H9 (cell line): ENCODE data around the gene DENND4A. TPM values are rescaled to one million over a fixed set of nuclear protein-coding genes. Genes with fewer than 3 reads are reported as not detected.

Experiments used
- DNase-seq: peaks from one replicate; pipeline ENCODE4 v3.0.0-alpha.2; 2017
- H2AFZ ChIP-seq: one replicate; pipeline ENCODE4 v1.6.1; 2013; ENCODE audit warnings: mild to moderate bottlenecking, low read length, control low read depth, moderate library complexity
- H2AK5ac ChIP-seq: 2 replicates; pipeline ENCODE4 v1.6.1; 2013; ENCODE audit warnings: low read length, control low read depth, mixed read lengths; ENCODE audit not compliant: insufficient read length
- H2BK120ac ChIP-seq: one replicate; pipeline ENCODE4 v1.6.1; 2013; ENCODE audit warnings: low read depth, mild to moderate bottlenecking, low read length, control low read depth, inconsistent platforms; ENCODE audit not compliant: poor library complexity, severe bottlenecking
- H2BK12ac ChIP-seq: 2 replicates; pipeline ENCODE4 v1.6.1; 2013; ENCODE audit warnings: low read length, control low read depth, mixed read lengths, low read depth; ENCODE audit not compliant: insufficient read length
- H2BK15ac ChIP-seq: 2 replicates; pipeline ENCODE4 v1.6.1; 2013; ENCODE audit warnings: low read depth, low read length, control low read depth
- H2BK20ac ChIP-seq: one replicate; pipeline ENCODE4 v1.6.1; 2013; ENCODE audit warnings: low read depth, mild to moderate bottlenecking, low read length, control low read depth, inconsistent platforms; ENCODE audit not compliant: poor library complexity, severe bottlenecking
- H2BK5ac ChIP-seq: 2 replicates; pipeline ENCODE4 v1.6.1; 2013; ENCODE audit warnings: low read length, control low read depth, mixed read lengths; ENCODE audit not compliant: insufficient read length
- H3K14ac ChIP-seq: 2 replicates; pipeline ENCODE4 v1.6.1; 2013; ENCODE audit warnings: low read length, control low read depth; ENCODE audit not compliant: insufficient read depth
- H3K18ac ChIP-seq: 2 replicates; pipeline ENCODE4 v1.6.1; 2013; ENCODE audit warnings: low read depth, mild to moderate bottlenecking, mixed read lengths, low read length, control low read depth; ENCODE audit not compliant: insufficient read length
- H3K23ac ChIP-seq: 2 replicates; pipeline ENCODE4 v1.6.1; 2013; ENCODE audit warnings: low read length, control low read depth, mixed read lengths, low read depth; ENCODE audit not compliant: insufficient read length
- H3K23me2 ChIP-seq: 2 replicates; pipeline ENCODE4 v1.6.1; 2013; ENCODE audit warnings: low read depth, mild to moderate bottlenecking, mixed read lengths, low read length, control low read depth; ENCODE audit not compliant: insufficient read length, poor library complexity, severe bottlenecking
- H3K27ac ChIP-seq: 2 replicates; pipeline ENCODE4 v1.5.1; 2013; ENCODE audit warnings: low read length, control low read depth, mixed read lengths, low read depth; ENCODE audit not compliant: insufficient read length
- H3K27me3 ChIP-seq: 2 replicates; pipeline ENCODE4 v1.6.1; 2013; ENCODE audit warnings: low read length, control low read depth, inconsistent platforms; ENCODE audit not compliant: insufficient read depth
- H3K4ac ChIP-seq: 2 replicates; pipeline ENCODE4 v1.6.1; 2013; ENCODE audit warnings: low read depth, mild to moderate bottlenecking, control low read depth, inconsistent platforms, low read length, moderate library complexity
- H3K4me1 ChIP-seq: 2 replicates; pipeline ENCODE4 v1.6.1; 2013; ENCODE audit warnings: low read length, control low read depth, inconsistent platforms; ENCODE audit not compliant: insufficient read depth
- H3K4me2 ChIP-seq: 2 replicates; pipeline ENCODE4 v1.6.1; 2013; ENCODE audit warnings: low read length, control low read depth, mixed read lengths; ENCODE audit not compliant: insufficient read length, insufficient read depth
- H3K56ac ChIP-seq: 2 replicates; pipeline ENCODE4 v1.6.1; 2013; ENCODE audit warnings: low read depth, mild to moderate bottlenecking, mixed read lengths, low read length, control low read depth; ENCODE audit not compliant: insufficient read length
- H3K79me1 ChIP-seq: 2 replicates; pipeline ENCODE4 v1.6.1; 2013; ENCODE audit warnings: low read depth, mild to moderate bottlenecking, moderate library complexity, low read length, control low read depth, inconsistent platforms; ENCODE audit not compliant: insufficient read depth, poor library complexity, severe bottlenecking
- H3K79me2 ChIP-seq: 2 replicates; pipeline ENCODE4 v1.6.1; 2013; ENCODE audit warnings: low read length, control low read depth, inconsistent platforms; ENCODE audit not compliant: insufficient read depth
- H3K9ac ChIP-seq: 2 replicates; pipeline ENCODE4 v1.6.1; 2013; ENCODE audit warnings: low read length, control low read depth, mixed read lengths; ENCODE audit not compliant: insufficient read length; ENCODE audit errors: extremely low read depth
- H3K9me3 ChIP-seq: one replicate; pipeline ENCODE4 v1.6.1; 2013; ENCODE audit warnings: low read depth, low read length, inconsistent platforms; ENCODE audit not compliant: control insufficient read depth
- H3T11ph ChIP-seq: one replicate; pipeline ENCODE4 v1.6.1; 2013; ENCODE audit warnings: mild to moderate bottlenecking, low read length, control low read depth, inconsistent platforms
- H4K20me1 ChIP-seq: one replicate; pipeline ENCODE4 v1.6.1; 2013; ENCODE audit not compliant: control insufficient read depth, insufficient read length, insufficient read depth
- H4K5ac ChIP-seq: 2 replicates; pipeline ENCODE4 v1.6.1; 2013; ENCODE audit warnings: low read depth, mild to moderate bottlenecking, mixed read lengths, low read length, control low read depth; ENCODE audit not compliant: insufficient read length
- H4K8ac ChIP-seq: replicated peaks from 2 replicates; pipeline ENCODE4 v1.6.1; 2013; ENCODE audit warnings: low read length, control low read depth, mixed read lengths, low read depth; ENCODE audit not compliant: insufficient read length
- H4K91ac ChIP-seq: 2 replicates; pipeline ENCODE4 v1.6.1; 2013; ENCODE audit warnings: low read depth, mild to moderate bottlenecking, moderate library complexity, mixed read lengths, low read length, control low read depth; ENCODE audit not compliant: insufficient read length
- H3K27ac Mint-ChIP-seq, 3 experiments: 2 replicates in 2 of 3; 3 replicates in 1 of 3; pipeline ENCODE4 v1.8.0; 2020 to 2021; ENCODE audit warnings: mixed read lengths in 3 of 3, mild to moderate bottlenecking in 1 of 3, moderate library complexity in 1 of 3
- H3K27me3 Mint-ChIP-seq: 2 replicates; pipeline ENCODE4 v1.8.0; 2021; ENCODE audit warnings: low read depth, mild to moderate bottlenecking, moderate library complexity, mixed read lengths
- H3K36me3 Mint-ChIP-seq, 3 experiments: 2 replicates in 2 of 3; 3 replicates in 1 of 3; pipeline ENCODE4 v1.8.0; 2020 to 2021; ENCODE audit warnings: low read depth in 3 of 3, mixed read lengths in 3 of 3; ENCODE audit not compliant: insufficient read depth in 1 of 3
- H3K4me1 Mint-ChIP-seq, 2 experiments: 2 replicates each; pipeline ENCODE4 v1.8.0; 2020; ENCODE audit warnings: mixed read lengths in 2 of 2
- H3K4me3 Mint-ChIP-seq, 2 experiments: 2 replicates in 1 of 2; 3 replicates in 1 of 2; pipeline ENCODE4 v1.8.0; 2020 to 2021; ENCODE audit warnings: mild to moderate bottlenecking in 2 of 2, mixed read lengths in 2 of 2, moderate library complexity in 1 of 2
- H3K9me3 Mint-ChIP-seq, 2 experiments: 2 replicates in 1 of 2; 3 replicates in 1 of 2; pipeline ENCODE4 v1.8.0; 2020; ENCODE audit warnings: mild to moderate bottlenecking in 2 of 2, mixed read lengths in 2 of 2, moderate library complexity in 1 of 2
- WGBS: extraction: QIAGEN DNeasy Blood & Tissue Kit; methylation state at CpG from one replicate; pipeline ENCODE4 v1.1.7; 2013; ENCODE audit warnings: missing lambda C conversion rate, low lambda C conversion rate, mixed read lengths; ENCODE audit not compliant: insufficient read length; ENCODE audit errors: extremely low coverage; 5-methylcytosine and 5-hydroxymethylcytosine counted together
- total RNA-seq: library from RNA; stranded (reverse); gene quantifications from 2 replicates; pipeline ENCODE4 v1.2.1, GENCODE V29; 2021
- TF ChIP-seq, protein P1 (sequence below): fragments of 200-600 bp; sonication (generic); conservative IDR thresholded peaks from 3 replicates; pipeline ENCODE4 v1.8.0; 2021; ENCODE audit warnings: antibody characterized with exemption, mild to moderate bottlenecking

Gene DENND4A
- total RNA-seq, 1 experiment from 2014 or later: 4.7 TPM

DNA sequence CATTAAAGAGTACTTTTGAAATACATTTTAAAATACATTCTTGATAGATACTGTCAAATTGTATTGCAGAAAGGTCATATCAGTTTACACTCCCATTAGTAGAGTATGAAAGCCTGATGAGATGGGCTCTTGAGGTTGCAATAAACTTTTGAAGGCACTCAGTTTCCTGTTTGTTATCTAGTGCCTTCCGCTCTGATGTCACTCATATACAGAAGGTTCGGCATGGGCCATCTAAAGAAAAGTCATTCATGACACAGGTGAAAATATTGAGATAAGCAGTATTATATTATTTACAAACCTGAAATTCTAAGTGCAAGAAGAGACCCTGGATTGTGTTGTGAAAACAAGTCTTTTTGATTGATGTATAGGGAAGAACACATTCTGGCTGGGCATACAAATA, 36.5 kb upstream of the DENND4A start:
- Histone ChIP-seq H3K79me2 (no peaks in the 10 kb centered on the region), H3T11ph (no peak overlapping the region), H3K27ac (no peak overlapping the region), H3K23ac (no peak overlapping the region), H2BK12ac (no peak overlapping the region), H3K4ac (no peak overlapping the region), H3K9me3 (no peaks in the 10 kb centered on the region), H4K8ac (no peak overlapping the region), H3K23me2 (no peaks in the 10 kb centered on the region), H4K20me1 (no peaks in the 10 kb centered on the region), H2BK20ac (no peak overlapping the region), H3K18ac (no peak overlapping the region), H4K5ac (no peak overlapping the region), H2BK15ac (no peak overlapping the region), H3K4me2 (no peak overlapping the region), H2AFZ (no peak overlapping the region), H3K4me1 (peaks cover 7% of the 10 kb centered on the region; the same call in 1 of the 2 replicates), H4K91ac (no peak overlapping the region), H3K9ac (no peak overlapping the region), H3K27me3 (no peaks in the 10 kb centered on the region), H2BK120ac (no peak overlapping the region), H2BK5ac (no peak overlapping the region), H2AK5ac (no peak overlapping the region), H3K79me1 (no peaks in the 10 kb centered on the region), H3K56ac (no peak overlapping the region), H3K14ac (no peak overlapping the region)
- peaks cover 0 to 3% of the 10 kb centered on the region in 2 experiments; a peak in 3 of 5 replicates for H3K9me3 Mint-ChIP-seq
- no peak overlapping the region; a peak in 1 of 7 replicates for H3K27ac Mint-ChIP-seq
- H3K4me3 Mint-ChIP-seq: no peak overlapping the region
- DNase-seq: no peak
- H3K36me3 Mint-ChIP-seq: peaks cover 0 to 3% (median 0%) of the 10 kb centered on the region in 3 experiments; a peak in 3 of 7 replicates
- TF ChIP-seq, protein P1, sequence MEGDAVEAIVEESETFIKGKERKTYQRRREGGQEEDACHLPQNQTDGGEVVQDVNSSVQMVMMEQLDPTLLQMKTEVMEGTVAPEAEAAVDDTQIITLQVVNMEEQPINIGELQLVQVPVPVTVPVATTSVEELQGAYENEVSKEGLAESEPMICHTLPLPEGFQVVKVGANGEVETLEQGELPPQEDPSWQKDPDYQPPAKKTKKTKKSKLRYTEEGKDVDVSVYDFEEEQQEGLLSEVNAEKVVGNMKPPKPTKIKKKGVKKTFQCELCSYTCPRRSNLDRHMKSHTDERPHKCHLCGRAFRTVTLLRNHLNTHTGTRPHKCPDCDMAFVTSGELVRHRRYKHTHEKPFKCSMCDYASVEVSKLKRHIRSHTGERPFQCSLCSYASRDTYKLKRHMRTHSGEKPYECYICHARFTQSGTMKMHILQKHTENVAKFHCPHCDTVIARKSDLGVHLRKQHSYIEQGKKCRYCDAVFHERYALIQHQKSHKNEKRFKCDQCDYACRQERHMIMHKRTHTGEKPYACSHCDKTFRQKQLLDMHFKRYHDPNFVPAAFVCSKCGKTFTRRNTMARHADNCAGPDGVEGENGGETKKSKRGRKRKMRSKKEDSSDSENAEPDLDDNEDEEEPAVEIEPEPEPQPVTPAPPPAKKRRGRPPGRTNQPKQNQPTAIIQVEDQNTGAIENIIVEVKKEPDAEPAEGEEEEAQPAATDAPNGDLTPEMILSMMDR: no peak
- WGBS: no CpG with 5 or more reads among the region's 2 CpGs
- no peaks in the 10 kb centered on the region; the same call in 1 of the 2 replicates for H3K27me3 Mint-ChIP-seq
- H3K4me1 Mint-ChIP-seq: peaks cover 39 to 44% of the 10 kb centered on the region in 2 experiments
